Hepatocyte (in vitro differentiated cells): ENCODE measurements around the gene CHIT1. TPM values are rescaled to one million over a fixed set of nuclear protein-coding genes. Genes with fewer than 3 reads are reported as not detected.

ENCODE experiments used
- DNase-seq: peaks from one replicate; pipeline ENCODE4 v3.0.0-alpha.2; 2016; ENCODE audit warnings: low spot score
- H2AFZ ChIP-seq: fragments of 200-600 bp; sonication (generic); 2 replicates; pipeline ENCODE4 v1.6.0; 2016; ENCODE audit warnings: antibody characterized with exemption, mild to moderate bottlenecking
- H3K27ac ChIP-seq: fragments of 200-600 bp; sonication (generic); 2 replicates; pipeline ENCODE4 v1.5.1; 2016; ENCODE audit warnings: mild to moderate bottlenecking
- H3K27me3 ChIP-seq: fragments of 200-600 bp; sonication (generic); 2 replicates; pipeline ENCODE4 v1.6.1; 2016
- H3K36me3 ChIP-seq: fragments of 200-600 bp; sonication (generic); replicated peaks from 2 replicates; pipeline ENCODE4 v1.5.1; 2016; ENCODE audit warnings: low read depth; ENCODE audit not compliant: insufficient read depth
- H3K4me1 ChIP-seq: fragments of 200-600 bp; sonication (generic); 2 replicates; pipeline ENCODE4 v1.5.1; 2016; ENCODE audit warnings: mild to moderate bottlenecking, moderate library complexity; ENCODE audit not compliant: insufficient read depth
- H3K4me2 ChIP-seq: fragments of 200-600 bp; sonication (generic); 2 replicates; pipeline ENCODE4 v1.6.0; 2016
- H3K4me3 ChIP-seq: fragments of 200-600 bp; sonication (generic); 2 replicates; pipeline ENCODE4 v1.5.1; 2016; ENCODE audit warnings: mild to moderate bottlenecking
- H3K79me2 ChIP-seq: fragments of 200-600 bp; sonication (generic); 2 replicates; pipeline ENCODE4 v1.6.0; 2017; ENCODE audit warnings: mild to moderate bottlenecking
- H3K9me2 ChIP-seq: fragments of 200-600 bp; sonication (generic); replicated peaks from 2 replicates; pipeline ENCODE4 v1.6.0; 2017; ENCODE audit warnings: mild to moderate bottlenecking; ENCODE audit not compliant: insufficient read depth
- H3K9me3 ChIP-seq: fragments of 200-600 bp; sonication (generic); 2 replicates; pipeline ENCODE4 v1.5.1; 2016; ENCODE audit warnings: low read depth, mild to moderate bottlenecking
- H4K20me1 ChIP-seq: fragments of 200-600 bp; sonication (generic); 2 replicates; pipeline ENCODE4 v1.6.0; 2016; ENCODE audit warnings: mild to moderate bottlenecking; ENCODE audit not compliant: insufficient read depth, poor library complexity, severe bottlenecking
- CTCF ChIP-seq: fragments of 200-600 bp; sonication (generic); IDR thresholded peaks from 2 replicates; pipeline ENCODE4 v1.5.1; 2016; ENCODE audit warnings: antibody characterized with exemption, mild to moderate bottlenecking; ENCODE audit not compliant: poor library complexity
- EZH2 ChIP-seq: fragments of 200-600 bp; sonication (generic); IDR thresholded peaks from 2 replicates; pipeline ENCODE4 v1.6.1; 2016; ENCODE audit warnings: antibody characterized with exemption, mild to moderate bottlenecking, borderline replicate concordance
- EZH2phosphoT487 ChIP-seq: fragments of 200-600 bp; sonication (generic); IDR thresholded peaks from one replicate; pipeline ENCODE4 v1.6.1; 2018; ENCODE audit warnings: antibody characterized with exemption, mild to moderate bottlenecking, low read depth, moderate library complexity; ENCODE audit not compliant: unreplicated experiment, severe bottlenecking
- WGBS: methylation state at CpG from one replicate; pipeline ENCODE4 v1.1.6; 2016; ENCODE audit warnings: low lambda C conversion rate; ENCODE audit errors: missing lambda C conversion rate; 5-methylcytosine and 5-hydroxymethylcytosine counted together
- polyA plus RNA-seq: library from polyadenylated mRNA; unstranded; fragments of >200 nt; fragmentation: Nextera tagmentation; extraction: Ambion mirVana; gene quantifications from 2 replicates; pipeline ENCODE4 v1.2.1, GENCODE V29; 2016
- total RNA-seq: library from RNA; depleted of rRNA; stranded (reverse); fragments of >200 nt; gene quantifications from 2 replicates; pipeline ENCODE4 v1.2.3, GENCODE V29; 2014

CHIT1 gene
- total and polyA plus RNA-seq, 2 experiments from 2014 or later, result 0.93 to 1.1 TPM

- Histone ChIP-seq H3K27ac (no peak within 1 kb of the TSS), H3K36me3 (no peaks in the 10 kb centered on the region), H3K27me3 (no peaks in the 10 kb centered on the region), H3K9me2 (no peaks in the 10 kb centered on the region), H3K79me2 (no peaks in the 10 kb centered on the region), H3K4me2 (no peak within 1 kb of the TSS), H3K9me3 (no peaks in the 10 kb centered on the region), H3K4me3 (no peak within 1 kb of the TSS), H2AFZ (no peak within 1 kb of the TSS), H3K4me1 (peaks cover 14% of the 10 kb centered on the region), H4K20me1 (no peaks in the 10 kb centered on the region)
- WGBS, result 74% methylated on average over 5 of the region's 5 CpGs
- no peak for DNase-seq
- TF ChIP-seq EZH2, result no peak
These were observed 54.1 kb downstream of the CHIT1 start, which contains the start of gene MYBPH for GRCh38 chr1:203175237-203175826. TSS of gene MYBPH (minus strand) at chr1:203175826. CDS start at chr1:203175755, 71 bp downstream.

- Histone ChIP-seq H3K9me2 (no peaks in the 10 kb centered on the region), H2AFZ (no peak overlapping the region), H3K4me1 (peaks cover 14% of the 10 kb centered on the region), H3K36me3 (no peaks in the 10 kb centered on the region), H3K9me3 (no peaks in the 10 kb centered on the region), H3K27me3 (no peaks in the 10 kb centered on the region), H4K20me1 (no peaks in the 10 kb centered on the region), H3K4me2 (no peak overlapping the region), H3K4me3 (no peak overlapping the region), H3K27ac (no peak overlapping the region), H3K79me2 (no peaks in the 10 kb centered on the region)
- no peak for TF ChIP-seq CTCF
- TF ChIP-seq EZH2phosphoT487, result no peak
- no peak for TF ChIP-seq EZH2
- DNase-seq, result no peak
- 95% methylated on average over 12 of the region's 12 CpGs for WGBS
These were observed 55.0 kb downstream of the CHIT1 start for GRCh38 chr1:203174324-203174985.

GRCh38 chr1:203173566-203173965 is 55.9 kb downstream of the CHIT1 start:
- H3K4me1 ChIP-seq, result peaks cover 14% of the 10 kb centered on the region
- H4K20me1 ChIP-seq, result no peaks in the 10 kb centered on the region
- 61% methylated on average over 5 of the region's 5 CpGs for WGBS
- no peaks in the 10 kb centered on the region for H3K9me2 ChIP-seq
- no peaks in the 10 kb centered on the region for H3K27me3 ChIP-seq
- H3K9me3 ChIP-seq, result no peaks in the 10 kb centered on the region
- H3K36me3 ChIP-seq, result no peaks in the 10 kb centered on the region
- H3K27ac ChIP-seq, result no peak overlapping the region
- no peak overlapping the region for H3K4me2 ChIP-seq
- TF ChIP-seq EZH2phosphoT487, result no peak
- TF ChIP-seq CTCF, result no peak
- TF ChIP-seq EZH2, result no peak
- no peaks in the 10 kb centered on the region for H3K79me2 ChIP-seq
- H3K4me3 ChIP-seq, result no peak overlapping the region
- no peak overlapping the region for H2AFZ ChIP-seq
- DNase-seq, result no peak

GRCh38 chr1:203173011-203173555 is 56.4 kb downstream of the CHIT1 start:
- H4K20me1 ChIP-seq, result no peaks in the 10 kb centered on the region
- no peaks in the 10 kb centered on the region for H3K9me2 ChIP-seq
- TF ChIP-seq CTCF, result no peak
- TF ChIP-seq EZH2, result no peak
- TF ChIP-seq EZH2phosphoT487, result no peak
- peaks cover 14% of the 10 kb centered on the region for H3K4me1 ChIP-seq
- H2AFZ ChIP-seq, result no peak overlapping the region
- no peaks in the 10 kb centered on the region for H3K36me3 ChIP-seq
- 90% methylated on average over 2 of the region's 2 CpGs for WGBS
- H3K4me2 ChIP-seq, result no peak overlapping the region
- no peak overlapping the region for H3K27ac ChIP-seq
- no peaks in the 10 kb centered on the region for H3K79me2 ChIP-seq
- no peaks in the 10 kb centered on the region for H3K9me3 ChIP-seq
- H3K4me3 ChIP-seq, result no peak overlapping the region
- no peak for DNase-seq
- no peaks in the 10 kb centered on the region for H3K27me3 ChIP-seq
